22Rv1 (cell line): ENCODE results near the gene TIMM21.

ENCODE experiments used
- ZFX ChIP-seq: fragments of 450-650 bp; IDR thresholded peaks from 2 replicates; pipeline ENCODE4 v1.6.1; 2017; ENCODE audit warnings: antibody characterized with exemption, borderline replicate concordance
- TF ChIP-seq, protein P1 (sequence below): fragments of 450-650 bp; IDR thresholded peaks from 2 replicates; pipeline ENCODE4 v1.5.1; 2017; ENCODE audit warnings: mild to moderate bottlenecking

- TF ChIP-seq, protein P1, sequence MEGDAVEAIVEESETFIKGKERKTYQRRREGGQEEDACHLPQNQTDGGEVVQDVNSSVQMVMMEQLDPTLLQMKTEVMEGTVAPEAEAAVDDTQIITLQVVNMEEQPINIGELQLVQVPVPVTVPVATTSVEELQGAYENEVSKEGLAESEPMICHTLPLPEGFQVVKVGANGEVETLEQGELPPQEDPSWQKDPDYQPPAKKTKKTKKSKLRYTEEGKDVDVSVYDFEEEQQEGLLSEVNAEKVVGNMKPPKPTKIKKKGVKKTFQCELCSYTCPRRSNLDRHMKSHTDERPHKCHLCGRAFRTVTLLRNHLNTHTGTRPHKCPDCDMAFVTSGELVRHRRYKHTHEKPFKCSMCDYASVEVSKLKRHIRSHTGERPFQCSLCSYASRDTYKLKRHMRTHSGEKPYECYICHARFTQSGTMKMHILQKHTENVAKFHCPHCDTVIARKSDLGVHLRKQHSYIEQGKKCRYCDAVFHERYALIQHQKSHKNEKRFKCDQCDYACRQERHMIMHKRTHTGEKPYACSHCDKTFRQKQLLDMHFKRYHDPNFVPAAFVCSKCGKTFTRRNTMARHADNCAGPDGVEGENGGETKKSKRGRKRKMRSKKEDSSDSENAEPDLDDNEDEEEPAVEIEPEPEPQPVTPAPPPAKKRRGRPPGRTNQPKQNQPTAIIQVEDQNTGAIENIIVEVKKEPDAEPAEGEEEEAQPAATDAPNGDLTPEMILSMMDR: no peak
- no peak for TF ChIP-seq ZFX
These were observed 6.7 kb upstream of the TIMM21 start for GRCh38 chr18:74141667-74142066.
